D721Med (cell line): Measurements from ENCODE around the gene ELANE.
"Not testable (repeated sequence)": the region's sequence is repeated elsewhere in the genome, so short reads cannot be mapped to it uniquely, and the experiment has no call there.

Experiments used
- DNase-seq: peaks from one replicate; pipeline ENCODE4 v3.0.0; 2011; ENCODE audit warnings: low spot score; ENCODE audit not compliant: insufficient read length
- FAIRE-seq: peaks from 2 replicates; lab custom pipeline; 2011; peaks lifted over from hg19 to GRCh38; lab: Jason Lieb, UNC
- TF ChIP-seq, protein P1 (sequence below): IDR thresholded peaks from 2 replicates; pipeline ENCODE4 v1.5.1; 2012; ENCODE audit warnings: mild to moderate bottlenecking, control low read depth; ENCODE audit not compliant: insufficient read depth; ENCODE audit errors: missing control alignments

Gene ELANE

GRCh38 chr19:834216-834615 is 17.9 kb upstream of the ELANE start:
- no peak for FAIRE-seq
- DNase-seq = no peak
- TF ChIP-seq, protein P1, sequence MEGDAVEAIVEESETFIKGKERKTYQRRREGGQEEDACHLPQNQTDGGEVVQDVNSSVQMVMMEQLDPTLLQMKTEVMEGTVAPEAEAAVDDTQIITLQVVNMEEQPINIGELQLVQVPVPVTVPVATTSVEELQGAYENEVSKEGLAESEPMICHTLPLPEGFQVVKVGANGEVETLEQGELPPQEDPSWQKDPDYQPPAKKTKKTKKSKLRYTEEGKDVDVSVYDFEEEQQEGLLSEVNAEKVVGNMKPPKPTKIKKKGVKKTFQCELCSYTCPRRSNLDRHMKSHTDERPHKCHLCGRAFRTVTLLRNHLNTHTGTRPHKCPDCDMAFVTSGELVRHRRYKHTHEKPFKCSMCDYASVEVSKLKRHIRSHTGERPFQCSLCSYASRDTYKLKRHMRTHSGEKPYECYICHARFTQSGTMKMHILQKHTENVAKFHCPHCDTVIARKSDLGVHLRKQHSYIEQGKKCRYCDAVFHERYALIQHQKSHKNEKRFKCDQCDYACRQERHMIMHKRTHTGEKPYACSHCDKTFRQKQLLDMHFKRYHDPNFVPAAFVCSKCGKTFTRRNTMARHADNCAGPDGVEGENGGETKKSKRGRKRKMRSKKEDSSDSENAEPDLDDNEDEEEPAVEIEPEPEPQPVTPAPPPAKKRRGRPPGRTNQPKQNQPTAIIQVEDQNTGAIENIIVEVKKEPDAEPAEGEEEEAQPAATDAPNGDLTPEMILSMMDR = no peak

- no peak for FAIRE-seq
- DNase-seq = no peak
- TF ChIP-seq, protein P1 = no peak
Measured at GRCh38 chr19:835210-835810, 16.8 kb upstream of the ELANE start.

- no peak for FAIRE-seq
- DNase-seq = no peak
- TF ChIP-seq, protein P1 = no peak
Measured at GRCh38 chr19:840519-841206, 11.4 kb upstream of the ELANE start, which contains the start of gene PRTN3. PRTN3 (plus strand) TSS chr19:840999; CDS start chr19:841009, 10 bp downstream.

GRCh38 chr19:842802-843179 is 9.3 kb upstream of the ELANE start:
- FAIRE-seq, DNase-seq: not testable (repeated sequence)

DNA sequence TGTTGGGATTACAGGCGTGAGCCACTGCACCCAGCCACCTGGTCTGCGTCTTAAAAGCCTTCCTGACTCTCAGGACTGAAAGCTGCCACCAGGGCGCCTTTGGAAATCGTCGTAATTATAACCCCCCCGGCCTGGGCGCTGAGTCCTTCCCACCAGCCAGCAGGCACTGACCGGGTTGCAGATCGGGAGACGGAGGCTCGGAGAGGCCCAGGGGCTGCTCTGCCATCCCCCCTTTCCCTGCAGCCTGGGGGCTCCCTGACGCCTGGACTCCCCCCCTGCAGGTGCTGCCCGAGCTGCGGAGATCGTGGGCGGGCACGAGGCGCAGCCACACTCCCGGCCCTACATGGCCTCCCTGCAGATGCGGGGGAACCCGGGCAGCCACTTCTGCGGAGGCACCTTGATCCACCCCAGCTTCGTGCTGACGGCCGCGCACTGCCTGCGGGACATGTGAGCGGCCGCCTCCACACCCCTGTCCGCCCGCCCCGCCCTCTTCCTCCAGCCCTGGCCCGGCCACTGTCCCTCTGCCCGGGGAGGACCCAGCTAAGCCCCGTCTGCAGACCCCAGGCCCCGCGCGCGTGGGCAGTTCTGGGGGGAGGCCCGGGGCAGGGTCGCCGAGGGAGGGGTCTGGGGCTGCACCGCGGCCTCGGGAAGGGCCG is 8.8 kb upstream of the ELANE start:
- no peak for DNase-seq
- FAIRE-seq = no peak
- TF ChIP-seq, protein P1 = no peak

DNA sequence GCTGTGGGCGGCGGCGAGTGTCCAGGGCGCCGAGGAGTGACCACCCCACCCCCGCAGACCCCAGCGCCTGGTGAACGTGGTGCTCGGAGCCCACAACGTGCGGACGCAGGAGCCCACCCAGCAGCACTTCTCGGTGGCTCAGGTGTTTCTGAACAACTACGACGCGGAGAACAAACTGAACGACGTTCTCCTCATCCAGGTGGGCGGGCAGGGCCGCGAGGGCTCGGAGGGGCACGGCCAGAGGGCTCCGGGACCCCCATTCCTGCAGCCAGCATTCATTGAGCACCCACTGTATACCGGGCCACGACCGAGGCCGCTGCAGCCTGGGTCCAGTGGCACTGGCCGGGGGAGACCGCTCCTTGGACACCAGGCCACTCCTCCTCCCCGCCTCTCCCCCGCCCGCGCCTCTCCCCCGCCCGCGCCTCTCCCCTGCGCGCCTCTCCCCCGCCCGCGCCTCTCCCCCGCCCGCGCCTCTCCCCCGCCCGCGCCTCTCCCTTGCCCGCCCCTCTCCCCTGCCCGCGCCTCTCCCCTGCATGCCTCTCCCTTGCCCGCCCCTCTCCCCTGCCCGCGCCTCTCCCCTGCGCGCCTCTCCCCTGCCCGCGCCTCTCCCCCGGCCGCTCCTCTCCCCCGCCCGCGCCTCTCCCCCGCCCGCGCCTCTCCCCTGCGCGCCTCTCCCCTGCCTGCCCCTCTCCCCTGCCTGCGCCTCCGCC is 8.1 kb upstream of the ELANE start:
- FAIRE-seq = no peak
- no peak for DNase-seq
- TF ChIP-seq, protein P1 = no peak

DNA sequence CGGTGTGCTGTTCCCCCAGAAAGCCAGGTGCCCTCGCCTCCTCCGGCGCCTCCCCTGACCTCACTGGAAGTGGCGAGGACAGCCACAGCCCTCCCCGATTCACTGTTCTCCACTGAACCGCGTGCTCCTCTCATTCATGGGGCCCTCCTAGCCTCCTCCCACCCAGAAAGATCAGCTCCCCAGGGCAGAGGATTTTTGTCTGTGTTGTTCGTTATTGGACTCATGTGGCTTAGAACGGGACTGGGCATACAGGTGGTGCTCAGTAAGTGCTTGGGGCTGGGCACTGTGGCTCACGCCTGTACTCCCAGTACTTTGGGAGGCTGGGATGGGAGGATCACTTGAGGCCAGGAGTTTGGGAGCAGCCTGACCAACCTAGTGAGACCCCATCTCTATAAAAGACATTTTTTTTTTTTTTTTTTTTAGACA is 7.5 kb upstream of the ELANE start:
- TF ChIP-seq, protein P1 = no peak
- DNase-seq = no peak
- no peak for FAIRE-seq
